Activated naive CD4-positive, alpha-beta T cell treated with anti-CD3 and anti-CD28 coated beads, Interleukin-2, amount 50 U/mL, for 16 hours (primary cell): Measurements from ENCODE around the gene SMAD2.
"Not testable (repeated sequence)": the region's sequence is repeated elsewhere in the genome, so short reads cannot be mapped to it uniquely, and the experiment has no call there.

ENCODE experiments used
- DNase-seq: peaks from one replicate; pipeline ENCODE4 v3.0.0-alpha.2; 2020

SMAD2 gene

DNA sequence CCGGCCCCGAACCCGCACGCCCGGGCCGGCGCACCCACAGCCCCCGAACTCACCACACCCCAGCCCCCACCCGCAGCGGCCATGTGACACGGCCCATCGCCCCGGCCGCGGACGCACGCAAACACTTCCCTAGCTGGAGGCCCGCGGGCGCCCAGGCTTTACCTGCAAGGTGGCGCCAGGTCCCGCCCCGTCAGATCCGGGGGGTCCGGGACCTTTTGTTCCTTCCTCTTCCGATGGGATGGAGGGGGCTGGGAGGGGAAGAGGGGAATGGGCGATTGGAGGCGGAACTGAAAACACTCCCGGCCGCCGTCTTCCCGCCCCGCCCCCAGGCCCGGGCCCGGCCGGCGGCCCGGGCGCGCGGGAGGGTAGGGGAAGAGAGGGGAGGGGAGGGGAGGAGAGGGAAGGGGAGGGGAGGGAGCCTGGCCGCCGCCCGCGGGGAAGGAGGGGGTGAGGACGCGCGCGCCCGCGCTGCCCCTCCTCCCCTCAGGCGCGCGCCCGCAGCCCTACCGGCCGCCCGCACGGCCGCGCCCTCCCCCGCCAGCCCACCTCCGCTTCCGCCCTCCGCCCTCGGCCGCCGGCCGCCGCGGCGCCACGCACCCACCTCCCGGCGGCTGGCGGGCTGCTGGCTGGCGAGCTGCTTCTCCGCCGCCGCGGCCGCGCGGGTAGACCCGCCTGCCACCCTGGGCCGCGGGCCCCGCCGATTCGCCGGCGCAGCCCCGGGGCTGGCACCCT lies at the start of gene SMAD2:
Gene SMAD2, minus strand, starts transcription at position 461 of the 732 bp plus-strand sequence. CDS start 33,903 bp downstream, outside the sequence.
- DNase-seq = peak; percentile 76

DNA sequence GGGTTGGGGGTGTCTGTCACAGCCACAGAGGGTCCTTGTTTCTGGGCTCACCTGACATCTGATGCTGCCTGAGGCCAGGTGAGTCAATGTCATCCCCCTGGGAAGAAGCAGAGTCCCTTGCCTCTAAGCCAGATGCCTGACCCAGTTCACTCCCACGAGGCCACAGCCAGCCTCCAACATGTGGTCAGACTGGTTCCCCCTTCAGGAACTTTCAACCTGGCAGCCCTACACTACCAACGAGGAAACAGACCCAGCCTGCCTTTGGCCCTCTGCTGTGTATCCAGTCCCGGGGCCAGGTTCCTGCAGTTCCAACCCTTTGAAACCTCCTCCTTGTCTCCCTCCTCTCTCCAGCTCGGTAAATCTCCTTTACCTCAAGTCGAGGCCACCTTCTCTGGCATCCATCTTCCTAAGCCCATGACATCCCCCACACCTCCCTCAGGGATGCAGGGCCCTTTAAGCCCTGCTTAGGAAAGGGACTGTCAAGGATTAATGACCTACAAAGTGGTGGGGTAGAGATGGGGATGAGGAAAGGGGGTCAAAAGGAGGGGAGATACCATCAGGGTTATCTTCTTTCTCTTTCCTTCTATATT lies 49.2 kb upstream of the SMAD2 start:
- DNase-seq = no peak

DNA sequence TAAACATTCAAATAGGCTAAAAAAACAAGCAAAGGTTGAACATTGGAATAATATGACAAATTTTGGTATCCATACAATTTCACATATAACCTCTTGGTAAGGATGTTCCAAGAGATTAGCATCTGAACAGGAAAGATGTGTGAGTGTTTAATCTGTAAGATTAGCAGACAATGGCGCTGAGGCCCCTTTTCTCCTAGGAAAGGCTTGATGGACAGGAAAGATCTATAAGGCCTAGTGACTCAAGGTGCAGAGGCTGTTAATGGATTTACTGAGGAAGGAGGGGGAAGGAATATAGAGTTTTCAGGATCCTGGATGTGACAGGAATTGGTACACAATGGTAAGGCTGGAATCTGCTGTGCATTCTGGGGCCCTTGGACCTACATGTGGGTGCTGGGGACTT lies 48.1 kb upstream of the SMAD2 start:
- DNase-seq = no peak

DNA sequence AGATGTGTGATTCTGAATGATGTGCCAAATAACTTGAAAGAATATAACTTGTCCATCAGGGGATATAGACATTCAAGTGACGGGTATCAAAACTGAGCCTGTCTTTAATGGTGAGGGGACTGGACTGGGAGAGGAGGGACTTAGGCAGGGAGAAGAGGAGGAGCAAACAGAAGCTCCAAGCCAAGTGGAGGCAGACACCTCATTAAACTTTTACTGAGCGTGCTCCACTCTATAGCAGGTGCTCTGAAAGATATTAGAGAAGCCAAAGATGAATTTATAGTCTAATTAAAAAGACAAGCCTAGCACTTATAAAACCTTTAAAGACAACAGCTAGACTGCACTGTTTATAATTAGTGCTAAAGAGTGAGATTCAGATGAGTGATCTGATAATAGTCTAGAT lies 47.7 kb upstream of the SMAD2 start:
- no peak for DNase-seq

DNA sequence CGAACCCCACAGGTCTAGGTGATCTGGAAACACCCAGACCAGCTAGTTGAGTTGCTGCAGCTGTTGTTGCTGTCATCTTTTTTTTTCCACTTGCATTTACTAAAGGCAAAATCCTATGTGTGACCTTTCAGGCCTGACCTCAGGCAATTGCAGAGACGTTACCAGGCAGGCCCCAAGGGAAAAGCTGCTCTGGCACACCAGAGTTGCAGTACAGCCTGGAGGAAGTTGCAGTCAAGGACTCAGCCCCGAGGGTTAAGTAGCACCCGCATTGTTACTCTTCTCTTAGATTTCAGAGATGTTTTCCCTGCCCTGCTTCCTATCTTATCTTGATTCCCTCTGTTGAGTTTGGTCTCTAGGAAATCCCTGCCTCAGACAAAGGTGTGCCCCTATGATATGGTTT lies 45.2 kb upstream of the SMAD2 start:
- no peak for DNase-seq

DNA sequence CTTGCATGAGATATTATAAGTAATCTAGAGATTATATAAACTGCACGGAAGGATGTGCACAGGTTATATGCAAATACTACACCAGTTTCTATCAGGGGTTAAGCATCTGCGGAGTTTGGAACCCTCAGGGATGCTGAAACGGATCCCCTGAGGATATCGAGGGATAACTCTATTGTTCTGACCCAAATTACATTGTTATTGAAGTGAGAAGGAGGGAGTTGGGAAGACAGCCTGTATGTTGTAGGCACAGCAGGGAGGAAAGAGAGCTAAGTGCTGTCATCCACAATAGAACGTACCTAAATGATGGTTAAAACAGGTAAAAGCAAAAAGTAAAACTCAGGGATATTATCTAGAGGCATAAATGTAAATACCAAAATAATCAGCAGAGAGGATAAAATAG lies 44.6 kb upstream of the SMAD2 start:
- DNase-seq = no peak

DNA sequence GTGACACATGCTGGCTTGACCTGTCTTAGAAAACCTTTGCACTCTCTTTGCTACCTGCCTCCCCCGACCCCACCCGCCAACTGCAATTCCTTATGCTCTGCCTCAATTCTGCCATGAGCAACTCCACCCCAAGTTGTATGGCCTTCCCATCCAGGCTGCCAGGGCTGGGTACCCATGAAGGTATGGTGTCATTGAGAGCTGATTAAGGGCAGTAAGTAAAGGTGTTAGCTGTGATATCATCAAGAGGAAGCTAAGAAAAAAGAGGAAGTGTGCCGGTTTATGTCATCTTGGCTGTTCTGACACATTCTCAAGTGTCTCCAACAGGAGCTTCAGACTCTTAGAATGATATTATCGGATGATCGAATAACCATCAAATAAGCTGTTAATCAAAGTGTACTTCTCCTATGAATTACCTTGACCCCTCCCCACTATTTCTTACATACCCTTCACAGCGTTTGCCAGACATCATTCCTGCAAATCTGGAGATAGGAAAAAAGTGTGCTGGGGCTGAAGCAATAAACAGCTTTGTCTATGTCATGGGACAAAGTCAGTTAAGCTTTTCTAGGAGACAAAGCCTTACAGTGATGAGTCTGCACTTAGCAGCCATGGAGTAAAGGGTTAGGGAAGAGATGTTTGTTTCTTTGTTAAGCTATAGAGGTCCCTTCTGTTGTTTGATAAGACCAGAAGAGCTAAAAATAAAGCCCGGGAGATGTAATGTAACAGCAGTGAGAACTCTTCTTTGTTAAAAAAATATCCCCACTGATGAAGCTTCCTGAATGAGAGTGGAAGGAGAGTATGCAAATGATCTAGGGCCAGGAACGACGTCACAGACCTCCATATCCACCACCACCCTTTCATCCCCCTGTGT lies 40.4 kb upstream of the SMAD2 start:
- no peak for DNase-seq

DNA sequence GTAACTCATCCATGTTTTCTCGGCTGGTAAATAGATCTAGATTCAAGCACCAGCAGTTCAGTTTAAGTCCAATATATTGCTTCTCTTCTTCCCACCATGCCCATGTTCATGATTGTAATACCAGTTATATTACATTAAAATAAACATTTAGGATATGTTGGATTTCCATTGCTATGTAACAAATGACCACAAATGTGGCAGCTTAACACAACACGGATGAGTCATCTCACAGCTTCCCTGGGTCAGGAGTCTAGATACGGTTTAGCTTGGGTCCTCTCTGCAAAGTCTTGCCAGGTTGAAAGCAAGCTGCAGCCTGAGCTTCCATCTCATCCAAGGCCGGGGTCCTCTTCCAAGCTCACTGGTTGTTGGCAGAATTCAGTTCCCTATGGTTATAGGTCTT lies 39.4 kb upstream of the SMAD2 start:
- DNase-seq = no peak

DNA sequence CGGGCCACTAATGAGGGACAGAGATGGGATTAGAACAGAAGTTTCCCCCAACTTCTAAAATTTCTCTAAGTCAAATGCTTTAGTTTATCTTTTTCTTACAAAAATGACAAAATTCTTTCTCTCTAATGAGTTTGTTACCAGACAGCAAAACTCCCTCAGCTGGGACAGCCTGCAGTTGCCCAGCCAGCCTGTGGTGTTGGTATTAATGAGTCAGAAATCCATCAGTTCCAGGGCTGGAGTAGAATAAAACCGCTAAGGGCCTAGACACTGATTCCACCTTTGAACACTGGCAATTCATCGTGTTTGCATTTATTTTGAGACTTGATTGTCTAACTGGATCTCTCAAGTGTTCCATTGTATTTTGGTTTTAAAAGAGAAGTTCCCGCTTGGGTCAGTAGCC lies 38.3 kb upstream of the SMAD2 start:
- no peak for DNase-seq

DNA sequence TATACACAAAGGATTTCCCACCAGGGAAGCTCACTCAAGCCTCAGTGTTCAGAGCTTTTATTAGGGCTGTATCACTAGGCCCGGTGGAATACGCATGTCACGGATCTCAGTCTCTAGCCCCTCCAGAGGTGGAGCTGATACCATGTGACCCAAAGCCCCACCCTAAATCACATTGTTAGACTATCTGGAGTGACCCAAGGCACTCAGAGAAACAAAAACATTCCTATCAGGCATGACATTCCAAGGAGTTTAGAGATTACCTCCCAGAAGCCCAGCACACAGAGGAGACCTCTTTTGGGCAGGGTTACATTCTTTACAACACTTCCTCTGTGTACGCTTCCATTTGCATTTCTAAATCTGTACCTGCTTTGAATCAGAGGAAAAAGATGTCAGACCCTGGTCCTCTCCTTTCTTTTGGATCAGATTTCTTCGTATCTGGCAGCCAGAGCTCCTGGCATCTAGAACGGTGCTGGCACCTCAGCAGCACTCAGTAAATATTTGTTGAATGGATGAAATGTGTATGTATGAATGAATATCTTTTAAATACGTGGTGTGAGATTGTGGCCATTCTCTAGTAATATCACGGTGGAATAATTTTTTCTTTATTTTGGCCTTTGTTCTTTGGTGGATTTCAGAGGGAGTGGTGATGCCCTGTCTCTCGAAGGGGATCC lies 37.7 kb upstream of the SMAD2 start:
- DNase-seq = no peak

DNA sequence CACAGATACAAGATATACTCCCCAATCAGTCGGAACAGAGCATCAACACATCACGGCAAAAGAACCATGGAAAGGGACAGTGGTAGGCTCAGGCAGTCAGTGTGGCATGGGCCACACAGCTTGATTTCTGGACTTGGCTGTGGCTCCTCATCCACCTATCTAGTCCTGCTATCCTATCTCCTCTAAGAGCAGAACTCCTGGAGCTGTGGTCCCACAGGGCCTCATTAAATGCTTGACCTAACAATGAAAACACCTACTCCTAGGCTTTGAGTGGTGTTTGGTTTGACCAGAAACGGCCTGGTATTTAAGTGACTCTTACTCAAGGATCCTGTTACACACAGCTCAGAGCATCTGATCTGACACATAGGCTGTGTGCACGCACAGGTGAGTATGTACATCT lies 33.6 kb upstream of the SMAD2 start:
- no peak for DNase-seq

DNA sequence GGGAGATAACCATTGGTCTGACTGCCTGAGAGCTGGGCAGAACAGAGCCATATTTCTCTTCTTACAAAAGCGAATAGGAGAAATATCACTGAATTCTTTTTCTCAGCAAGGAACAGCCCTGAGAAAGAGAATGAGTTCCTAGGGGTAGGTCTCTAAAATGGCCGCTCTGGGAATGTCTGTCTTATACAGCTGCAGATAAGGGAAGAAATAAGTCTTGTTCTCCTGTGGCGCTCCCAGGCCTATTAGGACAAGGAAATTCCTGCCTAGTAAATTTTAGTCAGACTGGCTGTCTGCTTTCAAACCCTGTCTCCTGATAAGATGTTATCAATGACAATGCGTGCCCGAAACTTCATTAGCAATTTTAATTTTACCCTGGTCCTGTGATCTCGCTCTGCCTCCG lies 30.5 kb upstream of the SMAD2 start:
- DNase-seq = not testable (repeated sequence)

DNA sequence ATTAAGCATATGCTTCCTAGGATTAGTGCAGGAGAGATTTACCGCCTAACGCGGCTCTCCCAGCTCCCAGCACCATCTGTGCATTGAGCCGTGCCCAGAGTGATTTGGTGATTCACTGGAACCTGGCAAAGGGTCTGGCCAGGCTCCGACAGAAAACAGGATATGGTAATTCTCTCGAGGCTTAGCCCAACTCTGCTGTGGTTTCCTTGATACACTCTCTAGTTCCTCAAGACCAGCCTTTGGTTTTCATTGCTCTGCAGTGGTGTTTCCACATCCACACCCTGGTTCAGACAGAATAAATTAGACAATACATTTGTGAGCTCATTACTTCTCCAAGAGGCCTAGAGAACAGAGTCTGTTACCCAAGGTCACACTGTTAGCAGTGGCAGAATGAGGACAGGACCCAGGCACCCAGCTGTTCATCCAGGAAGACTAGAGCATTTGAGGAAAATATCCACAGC lies 23.0 kb upstream of the SMAD2 start:
- DNase-seq = no peak

DNA sequence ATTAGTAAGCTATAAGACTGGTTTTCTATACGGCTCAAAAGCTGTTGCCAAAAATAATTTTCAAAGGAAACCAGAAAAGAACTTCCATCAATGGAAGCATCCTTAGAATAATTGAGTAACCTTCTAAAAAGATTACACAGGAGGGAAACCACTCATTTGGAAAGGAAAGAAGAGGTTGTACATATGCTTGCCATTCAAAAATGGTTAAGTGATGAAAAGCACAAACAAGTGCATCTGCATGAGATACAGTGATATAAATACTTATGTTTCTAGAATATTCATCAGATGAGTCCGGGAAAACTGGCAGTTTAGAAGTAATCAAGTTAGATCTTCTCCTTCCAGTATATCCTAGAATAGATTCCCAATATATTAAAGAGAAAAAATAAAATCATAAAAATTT lies 20.1 kb upstream of the SMAD2 start:
- DNase-seq = no peak

DNA sequence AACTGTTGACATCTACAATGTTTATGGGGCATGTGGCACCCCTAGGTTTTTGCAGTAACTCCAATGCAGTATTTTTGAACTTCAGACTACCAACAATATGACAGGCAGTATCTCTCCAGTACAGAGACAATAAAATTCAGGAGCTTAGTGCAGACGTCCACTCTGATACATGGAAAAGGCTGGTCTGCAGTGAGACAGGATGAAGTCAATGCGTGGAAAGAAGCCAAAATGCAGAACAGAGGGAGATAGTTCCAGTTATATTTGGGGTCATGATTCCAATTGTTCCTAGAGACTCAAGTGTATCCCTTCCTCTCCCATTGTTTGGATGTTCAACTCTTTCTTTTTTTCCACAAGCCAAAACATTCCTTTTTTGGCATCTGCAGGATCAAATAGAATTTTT lies 18.7 kb upstream of the SMAD2 start:
- no peak for DNase-seq

DNA sequence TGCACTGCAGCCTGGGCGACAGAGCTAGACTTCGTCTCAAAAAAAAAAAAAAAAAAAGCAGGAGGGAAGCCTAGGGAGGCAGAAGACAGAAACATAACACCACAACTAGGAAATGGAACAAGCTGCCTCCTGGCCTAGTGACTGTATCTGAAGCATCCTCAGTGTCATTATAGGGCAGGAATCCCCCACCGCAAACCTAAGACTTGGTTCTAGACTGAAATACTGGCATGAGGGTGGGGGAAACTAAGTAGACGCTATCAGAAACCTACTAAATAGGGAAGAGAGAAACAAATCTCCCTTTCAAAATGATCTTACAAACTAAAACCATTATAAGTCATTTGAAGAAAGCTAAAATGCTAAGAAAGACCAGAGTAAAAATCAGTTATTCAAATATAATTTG lies 16.4 kb upstream of the SMAD2 start:
- no peak for DNase-seq

DNA sequence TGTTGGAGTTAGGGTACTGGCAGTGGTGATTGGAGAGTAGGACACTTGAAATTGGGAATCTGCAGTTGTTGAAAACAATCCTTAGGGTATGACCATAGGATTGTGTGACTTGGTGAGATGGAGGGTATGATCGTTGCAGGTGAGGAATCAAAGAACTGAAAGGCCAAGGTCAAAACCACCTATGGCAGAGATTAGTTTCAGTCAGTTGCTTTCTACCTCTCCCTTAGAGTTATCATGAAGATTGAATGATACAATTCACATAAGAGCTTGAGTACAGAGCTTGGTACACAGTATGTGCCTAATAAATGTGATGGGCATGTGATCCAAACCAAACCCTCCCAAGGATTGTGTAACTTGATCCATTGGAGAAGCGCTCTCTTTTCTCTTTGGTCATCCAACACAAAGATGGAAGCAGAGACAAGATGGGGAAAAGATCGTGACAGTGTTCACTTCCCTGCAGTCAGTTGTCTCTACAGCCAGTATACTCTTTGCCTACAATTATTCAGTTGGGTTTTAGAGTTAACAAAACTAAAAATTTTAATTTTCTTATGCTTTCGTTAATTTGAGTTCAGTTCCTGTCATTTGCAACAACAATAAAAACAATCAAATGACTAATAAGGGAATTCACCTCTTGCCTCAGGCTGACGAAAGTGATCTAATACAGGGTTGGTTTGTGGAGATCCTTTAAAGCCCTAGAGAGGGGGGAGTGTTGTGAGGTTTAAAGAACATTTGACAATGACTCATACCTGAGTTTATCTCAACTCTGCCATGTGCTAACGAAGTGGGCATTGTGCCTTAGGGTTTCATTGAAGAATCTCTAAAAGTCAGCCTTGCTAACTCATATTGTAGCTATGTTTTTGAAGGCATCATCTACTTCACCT lies 14.8 kb upstream of the SMAD2 start:
- DNase-seq = no peak

DNA sequence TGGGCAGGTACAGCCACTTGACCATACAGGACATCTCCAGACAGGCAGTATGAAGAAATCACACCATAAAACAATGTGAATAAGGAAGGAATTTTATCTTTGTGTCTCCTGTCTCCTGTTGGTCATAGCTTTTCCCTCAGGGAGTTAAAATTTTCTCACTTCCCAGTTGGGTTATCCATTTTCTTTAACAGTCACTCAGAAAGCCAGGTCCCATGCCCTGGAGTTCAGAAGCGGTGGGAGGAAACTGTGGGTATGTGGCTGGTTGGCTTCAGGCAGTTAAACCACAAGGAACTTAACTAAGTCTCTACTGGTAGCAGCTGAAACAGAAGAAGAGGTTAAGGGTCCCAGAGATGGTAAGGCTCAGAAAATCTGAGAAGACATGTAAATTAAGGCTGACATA lies 6.5 kb upstream of the SMAD2 start:
- DNase-seq = no peak

DNA sequence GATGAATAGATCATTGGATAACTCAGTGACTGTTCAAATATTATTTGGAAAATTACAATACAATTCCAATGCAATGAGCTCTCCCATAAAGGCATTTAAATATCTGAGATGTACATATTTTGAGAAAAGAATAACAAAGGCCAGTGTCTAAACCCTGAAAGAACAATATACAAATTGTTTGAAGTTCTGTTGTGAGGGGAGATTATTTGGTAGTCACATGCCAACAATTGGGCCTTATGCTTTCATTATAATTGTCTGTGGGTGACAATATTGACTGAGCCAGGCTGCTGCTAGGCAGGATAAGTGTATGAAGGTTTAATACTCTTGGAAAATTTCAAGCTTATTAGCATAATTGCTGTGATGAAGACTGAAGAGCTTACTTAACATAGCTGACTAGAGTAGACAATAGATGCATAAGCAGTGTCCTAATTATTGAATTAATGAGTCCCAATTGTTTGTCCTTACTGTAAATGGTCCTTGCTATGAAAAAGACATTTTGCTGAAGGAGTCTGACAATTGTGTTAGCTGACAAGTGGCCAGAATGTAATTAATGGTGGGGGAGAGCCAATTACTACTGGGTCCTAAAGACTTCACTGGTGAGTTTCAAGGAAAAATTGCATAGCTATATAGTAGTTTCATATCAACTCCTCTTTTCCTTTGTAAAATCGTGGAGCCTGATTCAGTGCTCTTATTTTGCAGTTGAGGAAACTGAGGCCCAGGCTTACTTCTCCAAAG lies 5.0 kb upstream of the SMAD2 start:
- no peak for DNase-seq

DNA sequence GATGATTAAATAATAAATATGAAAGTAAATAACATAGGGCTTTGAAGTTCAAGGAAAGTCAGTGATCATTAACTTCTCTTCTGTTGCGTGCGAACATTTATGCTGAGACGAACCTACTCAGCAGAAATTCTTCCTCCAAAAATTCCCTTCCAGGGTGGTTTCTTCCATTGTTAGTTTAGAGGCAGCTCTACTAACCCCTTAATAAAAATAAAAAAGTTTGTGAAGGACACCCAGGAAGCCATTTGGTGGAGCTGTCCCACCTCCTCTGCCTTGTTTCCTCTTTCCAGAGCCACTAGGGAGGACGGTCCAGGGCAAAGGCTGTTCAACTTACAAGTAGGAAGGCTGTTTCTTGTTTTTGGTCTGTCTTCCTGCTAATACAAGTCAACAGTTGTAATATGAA lies 2.1 kb upstream of the SMAD2 start:
- no peak for DNase-seq

DNA sequence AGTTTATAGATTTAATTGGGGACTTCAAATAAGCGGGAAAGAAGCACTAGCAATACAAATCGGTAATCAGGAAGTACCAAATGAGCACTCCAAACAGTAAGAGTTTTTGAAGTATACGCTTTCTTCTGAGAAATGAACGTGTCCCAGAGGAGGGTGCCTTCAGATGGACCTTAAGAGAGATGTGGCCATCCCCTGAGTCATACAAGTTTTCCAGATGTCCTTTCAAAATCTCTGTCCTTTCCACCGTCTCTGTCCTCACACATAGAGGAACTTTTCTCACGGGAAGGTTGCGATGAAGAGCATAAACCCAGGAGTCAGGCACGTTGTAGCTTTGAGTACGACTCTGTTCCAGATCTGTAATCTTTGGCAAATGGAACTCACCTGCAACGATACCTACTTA lies 1.7 kb upstream of the SMAD2 start:
- DNase-seq = no peak

DNA sequence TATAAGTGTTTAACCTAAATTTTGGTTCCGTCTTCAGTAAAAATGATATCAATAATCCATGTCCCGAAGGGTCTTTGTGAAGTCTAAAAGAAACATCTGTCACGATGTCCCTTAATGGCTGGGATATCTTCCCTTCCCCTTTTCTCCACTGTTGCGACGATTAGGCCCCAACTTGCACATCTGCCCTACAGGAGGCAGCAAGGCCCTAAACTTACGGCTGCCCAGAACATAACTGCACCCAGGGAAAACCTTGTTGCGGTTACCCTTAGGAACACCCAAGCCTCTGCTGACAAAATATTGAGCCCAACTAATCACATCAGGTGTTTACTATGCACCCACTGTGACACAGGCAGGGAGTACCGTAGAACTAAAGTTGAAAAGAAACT lies 1.3 kb upstream of the SMAD2 start:
- peak; percentile 20 for DNase-seq
